GM18873 (cell line): ENCODE measurements around the gene SPACDR.

Source experiments
- ATAC-seq: cut with Tn5 transposase; IDR thresholded peaks from one replicate; pipeline ENCODE4 v1.9.1; 2021; ENCODE audit warnings: mild to moderate bottlenecking, moderate library complexity, moderate number of reproducible peaks; ENCODE audit not compliant: unreplicated experiment, low FRiP score

The SPACDR gene

GRCh38 chr7:100437150-100438100 lies 26.6 kb downstream of the SPACDR start:
- ATAC-seq: no peak

- ATAC-seq: peak; percentile 12
Observed at GRCh38 chr7:100435401-100436304, 28.4 kb downstream of the SPACDR start.

- no peak for ATAC-seq
Observed at GRCh38 chr7:100434297-100435144, 29.5 kb downstream of the SPACDR start.

GRCh38 chr7:100433592-100434296 lies 30.3 kb downstream of the SPACDR start:
- no peak for ATAC-seq

GRCh38 chr7:100433276-100433591 lies 30.8 kb downstream of the SPACDR start:
- no peak for ATAC-seq

- ATAC-seq: no peak
Observed at GRCh38 chr7:100432621-100433275, 31.3 kb downstream of the SPACDR start.

GRCh38 chr7:100432053-100432452 lies 32.0 kb downstream of the SPACDR start:
- ATAC-seq: no peak

GRCh38 chr7:100431286-100431735 lies 32.7 kb downstream of the SPACDR start:
- ATAC-seq: no peak

- ATAC-seq: no peak
Observed at GRCh38 chr7:100430493-100431285, 33.4 kb downstream of the SPACDR start.

- peak; percentile 14 for ATAC-seq
Observed at GRCh38 chr7:100429637-100430492, 34.2 kb downstream of the SPACDR start, which contains the start of gene MEPCE. MEPCE (plus strand) TSS chr7:100429831; CDS start chr7:100430019, 188 bp downstream.

- ATAC-seq: peak; percentile 38
Observed at GRCh38 chr7:100428967-100429636, 35.0 kb downstream of the SPACDR start.

GRCh38 chr7:100428199-100428966 lies 35.7 kb downstream of the SPACDR start, which contains the start of gene ZCWPW1:
ZCWPW1 (minus strand) TSS chr7:100428703; CDS start chr7:100420649, 8,054 bp downstream.
- peak; percentile 36 for ATAC-seq

- no peak for ATAC-seq
Observed at GRCh38 chr7:100427762-100428198, 36.3 kb downstream of the SPACDR start.

GRCh38 chr7:100426516-100426915 lies 37.5 kb downstream of the SPACDR start:
- no peak for ATAC-seq

GRCh38 chr7:100425347-100425746 lies 38.7 kb downstream of the SPACDR start:
- no peak for ATAC-seq

- no peak for ATAC-seq
Observed at GRCh38 chr7:100423315-100423714, 40.7 kb downstream of the SPACDR start.
